GM18907 (cell line): ENCODE data around the gene AQP6.

Experiments used
- ATAC-seq: cut with Tn5 transposase; IDR thresholded peaks from one replicate; pipeline ENCODE4 v1.9.1; 2021; ENCODE audit warnings: mild to moderate bottlenecking, moderate library complexity; ENCODE audit not compliant: unreplicated experiment

The AQP6 gene

GRCh38 chr12:50025187-50026059, 52.7 kb downstream of the AQP6 start, which contains the start of gene RACGAP1:
TSS of gene RACGAP1 (minus strand) at chr12:50025494. CDS start at chr12:50016715, 8,779 bp downstream.
- peak; percentile 96 for ATAC-seq

DNA sequence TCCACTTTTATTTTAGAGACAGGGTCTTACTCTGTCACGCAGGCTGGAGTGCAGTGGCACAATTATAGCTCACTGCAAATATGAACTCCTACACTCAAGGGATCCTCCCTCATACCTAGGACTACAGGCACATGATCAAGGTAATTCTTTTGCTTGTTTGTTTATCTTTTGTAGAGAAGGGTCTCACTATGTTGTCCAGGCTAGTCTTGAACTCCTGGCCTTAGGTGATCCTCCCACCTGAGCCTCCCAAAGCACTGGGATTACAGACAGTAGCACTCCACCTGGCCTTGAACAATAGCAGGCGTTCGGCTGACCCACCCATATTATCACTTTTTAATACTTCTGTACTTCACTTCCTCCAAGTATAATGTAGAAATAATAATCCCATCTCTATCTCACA, 53.9 kb downstream of the AQP6 start:
- no peak for ATAC-seq
